Measurements from ENCODE around the gene OTULIN.

The OTULIN gene

DNA sequence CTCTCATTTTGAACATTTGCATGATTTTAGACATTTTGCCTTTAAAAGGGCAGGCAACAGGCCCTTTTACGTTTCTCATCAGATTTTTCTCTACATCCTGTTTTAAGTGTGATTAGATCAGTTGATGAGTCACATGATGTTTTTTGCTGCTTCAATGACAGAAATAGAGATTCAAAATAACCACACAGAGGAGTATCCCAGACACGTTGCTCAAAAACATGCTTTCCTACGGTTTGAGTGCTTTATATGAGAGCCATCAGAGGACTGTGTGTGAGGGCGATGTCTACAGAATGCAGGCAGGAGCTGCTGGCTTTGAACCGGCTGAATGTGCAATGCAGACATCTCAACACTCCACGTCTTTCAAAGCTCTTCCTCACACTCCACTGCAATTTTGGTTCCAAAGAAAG lies 42.1 kb downstream of the OTULIN start (continued):
- TF ChIP-seq YY2 (tag by site-specific recombination; IDR thresholded peaks at IDR 0.05) (no peak), ZNF248 (tag by site-specific recombination; IDR thresholded peaks at IDR 0.05) (no peak)

GRCh38 chr5:14707811-14708390 lies 43.4 kb downstream of the OTULIN start:
- CTCF ChIA-PET = interaction anchor here (0.5 to 1.8 kb wide), 6 partner anchors 19 to 1736 kb away, joined by 3 to 11 read pairs (median 5); no protein-coding TSS in a partner anchor
- TF ChIP-seq GFI1B (tag by site-specific recombination; IDR thresholded peaks at IDR 0.05) = no peak
- peaks cover 12 to 72% of the 10 kb centered on the region in 2 experiments for H3K36me3 ChIP-seq (ENCODE audit: control insufficient read depth in 2 of 2, insufficient read depth in 1 of 2, low read length in 2 of 2)
- H3K4me3 ChIP-seq (ENCODE audit: low read depth, low read length) = no peak overlapping the region
- H3K27ac ChIP-seq (ENCODE audit: extremely low read depth, low read depth, low read length) = no peak overlapping the region
- POLR2A ChIA-PET = no interaction called here
- H3K9me3 ChIP-seq (ENCODE audit: control insufficient read depth, insufficient read depth, low read depth, low read length) = no peaks in the 10 kb centered on the region
- no peaks in the 10 kb centered on the region for H3K4me1 ChIP-seq (ENCODE audit: control insufficient read depth, insufficient read depth, low read length)

- CTCF ChIA-PET = interaction anchor here (0.5 to 1.4 kb wide), 7 partner anchors 19 to 1736 kb away, joined by 3 to 7 read pairs (median 3); no protein-coding TSS in a partner anchor
Observed at GRCh38 chr5:14708551-14708950, 44.0 kb downstream of the OTULIN start.

More at GRCh38 chr5:14708551-14708950, 44.0 kb downstream of the OTULIN start:
- Histone ChIP-seq H3K4me1 (ENCODE audit: control insufficient read depth, insufficient read depth, low read length) (no peaks in the 10 kb centered on the region), H3K9me3 (ENCODE audit: control insufficient read depth, insufficient read depth, low read depth, low read length) (no peaks in the 10 kb centered on the region), H3K36me3 (ENCODE audit: control insufficient read depth in 2 of 2, insufficient read depth in 1 of 2, low read length in 2 of 2) (peaks cover 12 to 76% of the 10 kb centered on the region in 2 experiments), H3K27ac (ENCODE audit: extremely low read depth, low read depth, low read length) (no peak overlapping the region), H3K4me3 (ENCODE audit: low read depth, low read length) (no peak overlapping the region)
- TF ChIP-seq, protein P1, sequence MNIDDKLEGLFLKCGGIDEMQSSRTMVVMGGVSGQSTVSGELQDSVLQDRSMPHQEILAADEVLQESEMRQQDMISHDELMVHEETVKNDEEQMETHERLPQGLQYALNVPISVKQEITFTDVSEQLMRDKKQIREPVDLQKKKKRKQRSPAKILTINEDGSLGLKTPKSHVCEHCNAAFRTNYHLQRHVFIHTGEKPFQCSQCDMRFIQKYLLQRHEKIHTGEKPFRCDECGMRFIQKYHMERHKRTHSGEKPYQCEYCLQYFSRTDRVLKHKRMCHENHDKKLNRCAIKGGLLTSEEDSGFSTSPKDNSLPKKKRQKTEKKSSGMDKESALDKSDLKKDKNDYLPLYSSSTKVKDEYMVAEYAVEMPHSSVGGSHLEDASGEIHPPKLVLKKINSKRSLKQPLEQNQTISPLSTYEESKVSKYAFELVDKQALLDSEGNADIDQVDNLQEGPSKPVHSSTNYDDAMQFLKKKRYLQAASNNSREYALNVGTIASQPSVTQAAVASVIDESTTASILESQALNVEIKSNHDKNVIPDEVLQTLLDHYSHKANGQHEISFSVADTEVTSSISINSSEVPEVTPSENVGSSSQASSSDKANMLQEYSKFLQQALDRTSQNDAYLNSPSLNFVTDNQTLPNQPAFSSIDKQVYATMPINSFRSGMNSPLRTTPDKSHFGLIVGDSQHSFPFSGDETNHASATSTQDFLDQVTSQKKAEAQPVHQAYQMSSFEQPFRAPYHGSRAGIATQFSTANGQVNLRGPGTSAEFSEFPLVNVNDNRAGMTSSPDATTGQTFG (tag by site-specific recombination; IDR thresholded peaks at IDR 0.05; ENCODE audit: borderline replicate concordance) = no peak
- TF ChIP-seq, protein P2, sequence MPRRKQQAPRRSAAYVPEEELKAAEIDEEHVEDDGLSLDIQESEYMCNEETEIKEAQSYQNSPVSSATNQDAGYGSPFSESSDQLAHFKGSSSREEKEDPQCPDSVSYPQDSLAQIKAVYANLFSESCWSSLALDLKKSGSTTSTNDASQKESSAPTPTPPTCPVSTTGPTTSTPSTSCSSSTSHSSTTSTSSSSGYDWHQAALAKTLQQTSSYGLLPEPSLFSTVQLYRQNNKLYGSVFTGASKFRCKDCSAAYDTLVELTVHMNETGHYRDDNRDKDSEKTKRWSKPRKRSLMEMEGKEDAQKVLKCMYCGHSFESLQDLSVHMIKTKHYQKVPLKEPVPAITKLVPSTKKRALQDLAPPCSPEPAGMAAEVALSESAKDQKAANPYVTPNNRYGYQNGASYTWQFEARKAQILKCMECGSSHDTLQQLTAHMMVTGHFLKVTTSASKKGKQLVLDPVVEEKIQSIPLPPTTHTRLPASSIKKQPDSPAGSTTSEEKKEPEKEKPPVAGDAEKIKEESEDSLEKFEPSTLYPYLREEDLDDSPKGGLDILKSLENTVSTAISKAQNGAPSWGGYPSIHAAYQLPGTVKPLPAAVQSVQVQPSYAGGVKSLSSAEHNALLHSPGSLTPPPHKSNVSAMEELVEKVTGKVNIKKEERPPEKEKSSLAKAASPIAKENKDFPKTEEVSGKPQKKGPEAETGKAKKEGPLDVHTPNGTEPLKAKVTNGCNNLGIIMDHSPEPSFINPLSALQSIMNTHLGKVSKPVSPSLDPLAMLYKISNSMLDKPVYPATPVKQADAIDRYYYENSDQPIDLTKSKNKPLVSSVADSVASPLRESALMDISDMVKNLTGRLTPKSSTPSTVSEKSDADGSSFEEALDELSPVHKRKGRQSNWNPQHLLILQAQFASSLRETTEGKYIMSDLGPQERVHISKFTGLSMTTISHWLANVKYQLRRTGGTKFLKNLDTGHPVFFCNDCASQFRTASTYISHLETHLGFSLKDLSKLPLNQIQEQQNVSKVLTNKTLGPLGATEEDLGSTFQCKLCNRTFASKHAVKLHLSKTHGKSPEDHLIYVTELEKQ (tag by site-specific recombination; IDR thresholded peaks at IDR 0.05; ENCODE audit: borderline replicate concordance) = no peak
- TF ChIP-seq ZNF239 (tag by site-specific recombination; IDR thresholded peaks at IDR 0.05) (no peak), ZNF184 (tag by site-specific recombination; IDR thresholded peaks at IDR 0.05) (no peak), ZNF23 (tag by site-specific recombination; IDR thresholded peaks at IDR 0.05; ENCODE audit: borderline replicate concordance) (no peak)
- TF ChIP-seq, protein P3, sequence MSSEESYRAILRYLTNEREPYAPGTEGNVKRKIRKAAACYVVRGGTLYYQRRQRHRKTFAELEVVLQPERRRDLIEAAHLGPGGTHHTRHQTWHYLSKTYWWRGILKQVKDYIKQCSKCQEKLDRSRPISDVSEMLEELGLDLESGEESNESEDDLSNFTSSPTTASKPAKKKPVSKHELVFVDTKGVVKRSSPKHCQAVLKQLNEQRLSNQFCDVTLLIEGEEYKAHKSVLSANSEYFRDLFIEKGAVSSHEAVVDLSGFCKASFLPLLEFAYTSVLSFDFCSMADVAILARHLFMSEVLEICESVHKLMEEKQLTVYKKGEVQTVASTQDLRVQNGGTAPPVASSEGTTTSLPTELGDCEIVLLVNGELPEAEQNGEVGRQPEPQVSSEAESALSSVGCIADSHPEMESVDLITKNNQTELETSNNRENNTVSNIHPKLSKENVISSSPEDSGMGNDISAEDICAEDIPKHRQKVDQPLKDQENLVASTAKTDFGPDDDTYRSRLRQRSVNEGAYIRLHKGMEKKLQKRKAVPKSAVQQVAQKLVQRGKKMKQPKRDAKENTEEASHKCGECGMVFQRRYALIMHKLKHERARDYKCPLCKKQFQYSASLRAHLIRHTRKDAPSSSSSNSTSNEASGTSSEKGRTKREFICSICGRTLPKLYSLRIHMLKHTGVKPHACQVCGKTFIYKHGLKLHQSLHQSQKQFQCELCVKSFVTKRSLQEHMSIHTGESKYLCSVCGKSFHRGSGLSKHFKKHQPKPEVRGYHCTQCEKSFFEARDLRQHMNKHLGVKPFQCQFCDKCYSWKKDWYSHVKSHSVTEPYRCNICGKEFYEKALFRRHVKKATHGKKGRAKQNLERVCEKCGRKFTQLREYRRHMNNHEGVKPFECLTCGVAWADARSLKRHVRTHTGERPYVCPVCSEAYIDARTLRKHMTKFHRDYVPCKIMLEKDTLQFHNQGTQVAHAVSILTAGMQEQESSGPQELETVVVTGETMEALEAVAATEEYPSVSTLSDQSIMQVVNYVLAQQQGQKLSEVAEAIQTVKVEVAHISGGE (tag by site-specific recombination; conservative IDR thresholded peaks at IDR 0.05; ENCODE audit: low read depth) = no peak
- POLR2A ChIA-PET = no interaction called here
